Tongue (tissue), 3 donors: ENCODE data around the gene MGARP. TPM values are rescaled to one million over a fixed set of nuclear protein-coding genes. Genes with fewer than 3 reads are reported as not detected.
A peak's percentile ranks its signal among the peaks of the same experiment; 100 is the strongest.

ENCODE experiments used
- DNase-seq: peaks from one replicate; pipeline ENCODE4 v3.0.0-alpha.2; 2015
- small RNA-seq: library from RNA; depleted of rRNA; stranded (forward); fragments of <200 nt; gene quantifications from one replicate; pipeline ENCODE3, GENCODE V24; 2014; ENCODE audit warnings: low replicate concordance
- total RNA-seq: library from RNA; depleted of rRNA; stranded (reverse); fragments of >200 nt; gene quantifications from one replicate; pipeline ENCODE4 v1.2.3, GENCODE V29; 2014

MGARP gene
- total RNA-seq, 1 donor from 2014 or later, result not detected

DNA sequence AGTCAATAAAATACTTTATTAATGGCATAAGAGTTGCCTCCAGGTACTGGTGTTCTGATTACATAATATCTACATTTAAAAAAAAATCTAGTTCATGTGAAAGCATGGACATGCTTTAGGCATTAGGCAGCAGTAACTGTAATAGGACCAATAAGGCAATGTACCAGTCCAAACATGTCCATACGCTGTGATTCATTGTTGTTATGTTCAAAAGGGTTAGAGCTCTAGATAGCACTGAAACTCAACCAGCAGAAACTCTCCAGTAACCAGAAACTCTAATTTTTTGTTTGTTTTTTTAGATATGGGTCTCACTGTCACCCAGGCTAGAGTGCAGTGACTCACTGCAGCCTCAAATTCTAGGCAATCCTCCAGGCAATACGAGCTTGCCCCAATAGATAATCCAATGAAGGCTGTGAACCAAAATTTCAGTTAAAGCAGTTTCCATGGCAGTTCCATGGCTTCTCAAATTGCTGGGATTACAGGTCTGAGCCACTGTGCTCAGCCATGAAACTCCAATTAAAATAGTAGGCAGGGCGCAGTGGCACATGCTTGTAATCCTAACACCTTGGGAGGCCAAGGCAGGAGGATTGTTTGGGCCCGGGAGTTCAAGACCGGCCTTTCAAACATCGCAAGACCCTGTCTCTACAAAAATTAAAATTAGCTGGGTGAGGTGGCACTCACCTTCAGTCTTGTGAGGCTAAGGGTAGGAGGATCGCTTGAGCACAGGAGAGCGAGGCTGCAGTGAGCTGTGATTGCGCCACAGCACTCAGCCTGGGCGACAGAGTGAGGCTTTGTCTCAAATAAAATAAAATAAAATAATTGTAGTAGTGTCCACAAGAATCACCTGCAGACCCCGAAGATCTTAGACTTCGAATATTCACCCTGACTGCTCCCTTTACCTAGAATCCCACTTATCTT lies 36.3 kb downstream of the MGARP start:
- peak; percentile 24 for DNase-seq

GRCh38 chr4:139242511-139243051 lies 37.4 kb downstream of the MGARP start:
- no peak for DNase-seq

DNA sequence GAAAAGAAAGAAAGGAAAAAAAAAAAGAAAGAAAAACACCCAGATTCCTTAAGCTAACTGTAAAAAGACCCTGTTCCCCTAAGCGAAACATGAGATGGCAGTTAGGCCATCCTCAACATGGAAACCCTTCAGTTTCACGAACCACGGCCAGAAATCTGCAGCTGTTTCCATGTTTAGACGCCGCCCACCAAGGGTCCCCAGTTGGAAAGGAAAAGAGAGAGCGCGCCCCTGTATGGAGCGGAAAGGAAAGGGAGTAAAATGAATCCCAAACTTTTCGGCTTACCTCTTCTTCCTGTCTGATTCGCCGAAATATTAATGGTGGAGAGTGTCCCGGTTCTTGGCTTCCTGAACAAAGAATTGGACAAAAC lies 38.3 kb downstream of the MGARP start:
- peak; percentile 35 for DNase-seq

DNA sequence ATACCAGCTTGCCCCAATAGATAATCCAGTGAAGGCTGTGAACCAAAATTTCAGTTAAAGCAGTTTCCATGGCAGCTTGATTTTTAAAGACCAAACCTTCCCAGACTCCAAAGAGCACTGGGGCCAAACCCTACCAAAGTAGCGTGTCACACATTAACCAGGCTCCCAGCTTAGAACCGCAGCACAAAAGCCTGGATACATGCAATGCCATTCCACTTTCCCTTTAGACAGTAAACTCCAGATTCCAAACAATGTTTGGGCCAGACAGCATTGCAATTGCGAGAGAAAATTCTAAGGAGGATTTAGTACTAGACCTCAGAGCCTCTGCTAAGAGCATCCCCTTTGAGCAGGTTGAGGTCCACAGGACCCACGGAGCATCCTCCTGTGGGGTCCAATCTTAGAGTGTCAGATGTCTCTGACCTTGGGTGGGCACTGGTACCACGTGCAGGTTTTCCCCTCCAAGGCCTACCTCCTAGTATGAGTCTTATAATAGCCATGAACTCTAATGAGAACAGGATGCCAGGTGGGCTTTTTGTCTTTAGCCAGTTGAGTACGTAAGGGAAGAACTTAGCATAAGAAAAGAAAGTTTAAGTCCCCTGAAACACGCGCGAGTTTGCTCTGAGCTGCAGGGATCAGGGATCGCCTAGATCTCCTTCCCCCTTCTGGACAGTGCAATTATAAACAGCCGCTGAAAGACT lies 38.8 kb downstream of the MGARP start:
- DNase-seq, result no peak

- no peak for DNase-seq
Observed at GRCh38 chr4:139239127-139239772, 40.8 kb downstream of the MGARP start.

DNA sequence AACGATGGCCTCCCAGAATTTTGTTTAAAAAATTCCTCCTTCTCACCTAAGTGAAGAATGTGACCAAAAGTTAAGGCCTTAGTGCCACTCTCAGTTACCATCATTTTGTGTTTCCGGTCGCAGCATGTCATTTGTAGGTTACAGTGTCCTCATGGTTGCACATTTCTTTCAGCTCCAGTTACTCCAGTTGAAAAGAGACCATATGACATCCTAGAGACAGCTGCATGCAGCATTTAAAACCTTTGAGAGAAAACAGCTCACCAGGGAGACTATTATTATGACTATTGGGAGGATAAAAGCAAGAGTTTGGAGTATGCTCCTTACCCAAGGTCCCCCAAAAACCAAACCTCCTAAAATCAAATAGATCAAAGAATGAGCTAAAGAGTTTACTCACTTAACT lies 45.8 kb downstream of the MGARP start:
- peak; percentile 70 for DNase-seq

DNA sequence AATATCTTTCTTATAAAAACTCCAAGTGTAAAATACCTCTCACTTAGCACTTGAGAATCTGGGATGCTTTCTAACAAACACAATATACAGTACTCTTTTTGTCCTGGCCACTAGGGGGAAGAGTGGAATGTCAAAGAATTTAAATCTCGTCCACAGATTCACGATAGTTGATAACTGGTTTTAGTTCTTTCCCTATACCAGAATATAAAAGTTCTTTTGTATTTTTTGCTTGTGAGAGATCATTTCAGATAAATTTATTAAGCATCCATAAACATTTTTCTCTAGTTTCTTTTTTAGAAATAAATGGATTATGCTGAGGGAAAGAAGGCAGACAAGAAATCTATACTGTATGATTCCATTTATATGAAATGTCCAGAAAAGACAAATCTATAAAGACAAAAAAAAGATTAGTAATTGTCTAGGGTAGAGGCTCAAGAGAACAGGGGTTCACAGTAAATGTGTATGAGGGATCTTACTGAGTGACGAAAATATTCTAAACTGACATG lies 50.4 kb downstream of the MGARP start:
- peak; percentile 76 for DNase-seq

DNA sequence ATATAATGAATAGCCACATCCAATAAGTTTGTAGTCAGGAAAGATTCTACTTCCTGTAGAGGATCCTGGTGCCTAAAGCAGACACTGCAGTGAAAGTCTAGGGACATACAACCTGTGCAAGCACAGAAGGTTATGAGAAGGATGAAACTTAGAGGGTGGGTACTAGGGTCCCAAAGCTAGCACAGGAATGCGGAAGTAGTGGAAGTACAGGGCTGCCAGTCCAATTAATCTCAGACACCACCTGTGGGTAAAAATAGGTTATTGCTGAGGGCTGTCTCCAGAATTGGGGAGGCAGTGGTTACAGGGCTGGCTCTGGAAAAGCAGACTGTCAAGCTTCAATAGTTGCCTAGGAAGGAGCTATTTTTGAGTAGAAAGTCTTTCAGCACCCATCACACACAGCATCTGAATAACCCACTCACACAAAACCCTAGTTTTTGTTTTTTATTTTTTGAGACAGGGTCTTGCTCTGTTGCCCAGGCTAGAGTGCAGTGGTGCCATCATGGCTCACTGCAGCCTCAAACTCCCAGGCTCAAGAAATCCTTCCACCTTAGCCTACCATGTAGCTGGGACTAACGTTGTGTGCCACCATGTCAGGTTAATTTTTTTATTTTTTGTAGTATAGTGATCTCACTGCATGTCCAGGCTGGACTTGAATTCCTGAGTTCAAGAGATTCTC lies 52.2 kb downstream of the MGARP start:
- no peak for DNase-seq

GRCh38 chr4:139223682-139224317 lies 56.2 kb downstream of the MGARP start:
- DNase-seq, result no peak

DNA sequence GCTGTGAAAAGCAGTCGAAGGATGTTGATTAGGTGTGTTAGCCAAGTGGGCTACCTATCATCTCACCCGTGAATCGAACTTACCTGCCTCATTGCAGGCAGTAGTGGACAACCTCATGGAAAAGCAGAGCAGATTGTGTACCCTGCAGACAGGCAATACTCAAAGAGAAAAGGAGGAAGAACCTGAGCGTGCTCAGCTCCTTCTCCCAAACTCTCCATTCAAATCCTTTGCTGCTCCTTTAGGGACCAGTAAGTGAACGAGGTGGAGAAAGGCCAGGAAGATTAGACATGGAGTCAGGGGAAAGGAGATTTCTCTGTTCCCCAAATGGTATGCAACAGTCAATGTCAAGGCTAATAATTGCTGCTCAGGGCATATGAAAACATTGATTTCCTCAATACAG lies 57.8 kb downstream of the MGARP start:
- no peak for DNase-seq

- no peak for DNase-seq
Observed at GRCh38 chr4:139221687-139222086, 58.3 kb downstream of the MGARP start.

DNA sequence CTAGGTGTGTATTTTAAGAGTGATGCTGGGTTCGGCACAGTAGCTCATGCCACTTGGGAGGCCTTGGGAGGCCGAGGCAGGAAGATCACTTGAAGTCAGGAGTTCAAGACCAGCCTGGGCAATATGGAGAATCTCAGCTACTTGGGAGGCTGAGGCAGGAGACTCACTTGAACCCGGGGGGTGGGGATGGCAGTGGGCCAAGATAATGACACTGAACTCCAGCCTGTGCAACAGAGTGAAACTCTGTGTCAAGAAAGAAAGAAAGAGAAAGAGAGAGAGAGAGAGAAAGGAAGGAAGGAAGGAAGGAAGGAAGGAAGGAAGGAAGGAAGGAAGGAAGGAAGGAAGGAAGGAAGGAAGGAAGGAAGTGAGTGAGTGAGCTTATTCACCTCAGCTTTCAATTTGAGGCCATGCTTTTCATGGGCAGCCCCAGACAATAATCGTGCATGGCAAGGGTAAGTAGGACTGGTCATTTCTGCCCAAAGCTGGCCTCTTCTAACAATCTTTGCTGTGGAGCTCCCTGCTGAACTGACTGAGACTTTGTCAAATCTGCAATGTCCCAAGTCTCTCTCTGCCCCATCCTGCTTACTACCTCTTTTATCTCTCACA lies 60.5 kb downstream of the MGARP start:
- no peak for DNase-seq

Small RNAs within 50 kb of the gene (small RNA-seq; reads per million reads assigned to genes)
- gene RNU6-1074P, result not detected
- not detected for gene RNU6-1214P
- gene RNU6-506P, result not detected

Other genes starting within 250 kb of the MGARP start
- gene ELF2, start 103.0 kb downstream of the MGARP start, total RNA-seq, result 119 TPM
- 38.9 TPM for gene NAA15, start 21.3 kb upstream of the MGARP start, total RNA-seq
- gene NDUFC1, start 22.3 kb upstream of the MGARP start, total RNA-seq, result 42.5 TPM
- 19.6 TPM for gene RAB33B, start 173.9 kb upstream of the MGARP start, total RNA-seq